Measurements from ENCODE around the gene OPCML. TPM values are rescaled to one million over a fixed set of nuclear protein-coding genes. Genes with fewer than 3 reads are reported as not detected.

Gene OPCML
- total RNA-seq, 1 experiment from 2014 or later, result not detected

DNA sequence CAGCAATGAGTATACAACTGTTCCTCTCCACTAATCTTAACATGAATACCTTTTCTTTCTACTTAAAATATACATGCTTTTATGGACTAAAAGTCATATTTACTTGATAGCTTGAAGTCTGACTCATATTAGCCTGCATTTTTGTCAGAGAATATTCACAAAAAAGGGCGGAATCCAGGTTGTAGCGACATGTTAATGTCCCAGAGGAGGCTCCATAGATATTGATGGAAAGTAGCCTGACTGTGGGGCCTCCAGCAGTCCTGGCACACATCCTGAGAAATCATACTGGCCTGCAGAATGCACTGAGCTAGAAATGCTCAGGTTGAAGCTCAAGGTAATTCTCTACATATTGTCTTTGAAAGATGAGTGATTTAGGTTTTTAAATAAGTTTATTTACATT is 1110.7 kb downstream of the OPCML start:
- CTCF ChIA-PET, result no interaction called here
- DNase-seq (ENCODE audit: low read depth, low spot score), result no peak
- in situ Hi-C loops (cut with HindIII; ENCODE audit: low pct_unique_long_range_greater_than_20kb, low sequenced_read_pairs), result no loop called here
- no peak for ATAC-seq
- no TSS peak for BruUV-seq (replicated peaks)
- Histone ChIP-seq H3K36me3 (ENCODE audit: control insufficient read depth, insufficient read depth, low read length) (no peaks in the 10 kb centered on the region), H3K9me3 (ENCODE audit: control insufficient read depth, insufficient read depth, low read depth, low read length) (no peaks in the 10 kb centered on the region), H3K27ac (ENCODE audit: low read length) (no peak overlapping the region), H3K4me3 (ENCODE audit: low read depth in 2 of 2, low read length in 2 of 2) (no peak overlapping the region), H3K4me1 (ENCODE audit: control insufficient read depth, insufficient read depth, low read length) (no peaks in the 10 kb centered on the region), H3K27me3 (ENCODE audit: control insufficient read depth, insufficient read depth, low read length) (no peaks in the 10 kb centered on the region)
- POLR2A ChIA-PET, result no interaction called here
- TF ChIP-seq TCF7L2 (IDR thresholded peaks at IDR 0.05; ENCODE audit: low read depth, low read length) (no peak), POLR2AphosphoS5 (IDR thresholded peaks at IDR 0.05; ENCODE audit: low read depth, low read length) (no peak), SIN3A (IDR thresholded peaks at IDR 0.05; ENCODE audit: borderline replicate concordance, insufficient read depth, low read depth, low read length) (no peak), CTCF (IDR thresholded peaks at IDR 0.05) (no peak), REST (IDR thresholded peaks at IDR 0.05; ENCODE audit: insufficient read depth in 1 of 2, low read depth in 2 of 2, low read length in 1 of 2) (no peak)
- intact Hi-C loops (cut with micrococcal nuclease; ENCODE audit: unreplicated experiment), result no loop called here

GRCh38 chr11:132414451-132414850 is 1117.8 kb downstream of the OPCML start:
- Histone ChIP-seq H3K36me3 (ENCODE audit: control insufficient read depth, insufficient read depth, low read length) (no peaks in the 10 kb centered on the region), H3K4me1 (ENCODE audit: control insufficient read depth, insufficient read depth, low read length) (no peaks in the 10 kb centered on the region), H3K9me3 (ENCODE audit: control insufficient read depth, insufficient read depth, low read depth, low read length) (no peaks in the 10 kb centered on the region), H3K27me3 (ENCODE audit: control insufficient read depth, insufficient read depth, low read length) (no peaks in the 10 kb centered on the region), H3K27ac (ENCODE audit: low read length) (no peak overlapping the region), H3K4me3 (ENCODE audit: low read depth in 2 of 2, low read length in 2 of 2) (no peak overlapping the region)
- no TSS peak for BruUV-seq (replicated peaks)
- intact Hi-C loops (cut with micrococcal nuclease; ENCODE audit: unreplicated experiment) (no loop called here), in situ Hi-C loops (cut with HindIII; ENCODE audit: low pct_unique_long_range_greater_than_20kb, low sequenced_read_pairs) (no loop called here)
- CTCF ChIA-PET, result no interaction called here
- ATAC-seq (no peak), DNase-seq (ENCODE audit: low read depth, low spot score) (no peak)
- TF ChIP-seq TCF7L2 (IDR thresholded peaks at IDR 0.05; ENCODE audit: low read depth, low read length) (no peak), SIN3A (IDR thresholded peaks at IDR 0.05; ENCODE audit: borderline replicate concordance, insufficient read depth, low read depth, low read length) (no peak), CTCF (IDR thresholded peaks at IDR 0.05) (no peak)
- POLR2A ChIA-PET, result no interaction called here

- ATAC-seq (no peak), DNase-seq (ENCODE audit: low read depth, low spot score) (no peak)
- H3K4me3 ChIP-seq (ENCODE audit: low read depth in 2 of 2, low read length in 2 of 2), result no peak overlapping the region
- in situ Hi-C loops (cut with HindIII; ENCODE audit: low pct_unique_long_range_greater_than_20kb, low sequenced_read_pairs) (no loop called here), intact Hi-C loops (cut with micrococcal nuclease; ENCODE audit: unreplicated experiment) (no loop called here)
- TF ChIP-seq SIN3A (IDR thresholded peaks at IDR 0.05; ENCODE audit: borderline replicate concordance, insufficient read depth, low read depth, low read length) (no peak), REST (IDR thresholded peaks at IDR 0.05; ENCODE audit: insufficient read depth in 1 of 2, low read depth in 2 of 2, low read length in 1 of 2) (no peak), CTCF (IDR thresholded peaks at IDR 0.05) (no peak), POLR2AphosphoS5 (IDR thresholded peaks at IDR 0.05; ENCODE audit: low read depth, low read length) (no peak), TCF7L2 (IDR thresholded peaks at IDR 0.05; ENCODE audit: low read depth, low read length) (no peak)
- H3K9me3 ChIP-seq (ENCODE audit: control insufficient read depth, insufficient read depth, low read depth, low read length), result no peaks in the 10 kb centered on the region
- ChIA-PET POLR2A (no interaction called here), CTCF (no interaction called here)
- H3K4me1 ChIP-seq (ENCODE audit: control insufficient read depth, insufficient read depth, low read length), result no peaks in the 10 kb centered on the region
- no peak overlapping the region for H3K27ac ChIP-seq (ENCODE audit: low read length)
- BruUV-seq (replicated peaks), result no TSS peak
- no peaks in the 10 kb centered on the region for H3K27me3 ChIP-seq (ENCODE audit: control insufficient read depth, insufficient read depth, low read length)
- no peaks in the 10 kb centered on the region for H3K36me3 ChIP-seq (ENCODE audit: control insufficient read depth, insufficient read depth, low read length)
Observed at GRCh38 chr11:132410383-132410782, 1121.9 kb downstream of the OPCML start.
